HG03354 (cell line): Measurements from ENCODE around the gene AK8.

Experiments
- ATAC-seq: cut with Tn5 transposase; IDR thresholded peaks from one replicate; pipeline ENCODE4 v1.9.1; 2021; ENCODE audit warnings: mild to moderate bottlenecking; ENCODE audit not compliant: unreplicated experiment, poor library complexity, severe bottlenecking

The AK8 gene

DNA sequence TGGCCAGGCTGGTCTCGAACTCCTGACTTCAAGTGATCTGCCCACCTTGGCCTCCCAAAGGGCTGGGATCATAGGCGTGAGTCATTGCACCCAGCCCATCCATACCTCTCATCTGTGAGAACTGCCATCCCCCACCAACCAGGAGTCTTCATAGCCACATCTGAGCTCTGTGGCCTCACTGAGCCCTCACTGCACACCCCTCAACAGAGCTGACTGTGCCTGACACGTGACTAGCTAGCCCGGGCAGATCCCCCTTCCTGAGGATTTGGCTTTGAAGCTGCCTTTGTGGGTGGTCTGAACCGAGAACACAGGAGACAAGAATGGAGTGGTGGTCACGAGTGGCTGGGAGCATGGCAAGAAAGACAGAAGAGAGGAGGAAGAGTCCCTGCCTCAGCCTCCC lies 15.6 kb downstream of the AK8 start:
- no peak for ATAC-seq

DNA sequence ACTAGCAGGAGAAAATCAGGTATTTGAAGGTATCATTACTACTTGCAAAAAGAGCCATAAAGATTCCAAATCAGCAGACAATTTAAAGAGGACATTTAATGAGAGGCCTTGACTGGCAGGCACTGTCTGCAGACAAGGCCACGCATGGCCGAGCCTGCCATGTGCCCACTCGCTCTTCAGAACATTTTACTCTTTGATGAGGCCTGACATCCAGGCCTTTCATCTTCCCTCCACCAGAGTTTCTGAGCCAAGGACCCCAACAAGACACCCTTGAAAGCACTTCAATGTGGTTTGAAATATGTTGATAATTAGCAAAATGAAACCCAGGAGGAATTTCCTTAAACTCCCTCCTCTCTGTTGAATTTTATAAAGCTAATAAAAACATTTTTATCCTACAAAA lies 16.4 kb downstream of the AK8 start:
- no peak for ATAC-seq

DNA sequence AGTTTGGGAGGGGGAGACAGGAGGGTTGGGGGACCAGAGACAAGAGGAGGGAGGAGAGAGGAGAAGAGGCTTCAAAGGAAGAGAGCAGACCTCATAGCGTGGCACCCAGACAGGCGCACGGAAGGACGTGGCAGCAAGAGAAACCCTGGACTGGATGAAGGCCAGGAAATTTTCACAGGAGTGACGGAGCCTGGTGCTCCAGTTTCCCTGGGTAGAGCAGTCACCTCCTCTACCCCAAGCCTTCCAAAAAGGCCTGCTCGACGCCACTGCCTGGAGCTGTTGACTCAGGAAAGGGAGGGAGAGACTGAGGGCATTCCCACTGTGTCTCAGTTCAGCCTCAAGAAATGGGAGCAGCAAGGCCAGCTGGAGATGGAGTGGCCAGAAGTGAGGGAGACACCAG lies 19.3 kb downstream of the AK8 start:
- ATAC-seq = no peak

DNA sequence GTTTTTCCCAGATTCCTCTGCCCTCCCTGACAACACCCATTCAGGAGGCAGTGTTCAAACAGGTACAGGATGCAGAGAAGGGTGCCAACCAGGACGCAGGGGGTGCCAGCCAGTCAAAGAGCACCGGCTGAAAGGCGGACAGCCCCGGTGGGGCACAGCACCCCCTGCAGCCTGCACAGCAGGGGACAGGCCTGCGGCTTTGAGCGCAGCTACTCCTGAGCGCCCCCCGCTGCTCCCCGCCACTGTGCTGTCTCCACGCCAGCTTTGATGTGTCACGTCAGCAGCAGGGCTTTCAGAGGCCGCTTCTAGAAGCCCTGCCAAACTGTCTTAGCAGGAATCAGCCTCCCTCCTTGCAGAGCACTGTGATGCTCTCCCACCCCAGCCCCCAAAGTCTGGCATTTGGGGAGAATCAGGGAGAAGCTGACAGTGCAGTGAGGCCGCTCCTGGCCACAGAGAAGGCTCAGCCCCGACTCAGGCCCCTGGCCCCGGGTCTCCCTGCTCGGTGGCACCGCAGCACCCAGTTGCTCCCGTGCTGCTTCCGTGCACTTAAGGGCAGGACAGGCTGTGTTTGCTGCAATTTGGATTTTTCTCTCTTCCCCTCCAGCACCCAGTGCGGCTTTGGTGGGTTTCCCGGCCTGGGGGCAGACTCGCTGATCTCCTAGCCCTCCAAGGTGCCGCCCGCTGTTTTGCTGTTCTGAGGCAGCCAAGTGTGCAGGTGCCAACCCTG lies 20.3 kb downstream of the AK8 start:
- no peak for ATAC-seq

DNA sequence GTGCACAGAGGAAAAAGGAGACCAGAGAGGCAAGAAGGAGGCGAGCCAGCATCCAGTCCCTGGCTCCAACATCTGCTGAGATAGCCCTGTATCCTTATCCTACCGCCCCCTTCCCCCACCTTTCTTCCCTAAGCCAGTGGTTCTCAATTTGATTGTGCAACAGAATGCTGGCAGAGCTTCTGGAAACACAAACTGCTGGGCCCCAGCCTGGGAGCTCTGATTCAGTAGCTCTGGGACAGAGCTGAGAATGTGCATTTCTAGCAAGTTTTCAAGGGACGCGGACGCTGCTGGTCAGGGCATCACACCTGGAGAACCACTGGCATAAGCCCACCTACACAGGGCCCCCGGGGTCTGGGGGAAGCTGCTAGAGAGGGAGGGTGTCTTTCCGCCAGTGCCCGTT lies 21.1 kb downstream of the AK8 start:
- no peak for ATAC-seq

DNA sequence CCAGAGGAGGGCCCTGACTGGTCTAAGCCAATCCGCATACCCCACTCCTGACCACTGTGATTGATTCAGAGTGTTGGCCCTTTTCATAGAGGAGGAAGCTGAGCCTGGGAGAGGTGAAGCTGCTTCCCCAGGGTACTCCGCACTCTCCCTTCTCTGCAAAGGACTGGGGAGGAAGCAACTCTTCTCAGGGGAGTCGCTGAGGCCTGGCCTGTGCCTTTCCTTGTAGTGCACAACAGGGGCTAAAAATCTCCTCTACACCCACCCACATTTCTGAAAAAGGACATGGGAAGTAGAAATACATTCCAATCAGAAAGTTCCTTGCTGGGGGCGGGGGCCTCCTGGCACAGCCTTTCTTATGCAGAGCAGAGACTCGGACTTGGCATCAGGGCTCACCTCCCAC lies 22.2 kb downstream of the AK8 start:
- ATAC-seq = no peak

DNA sequence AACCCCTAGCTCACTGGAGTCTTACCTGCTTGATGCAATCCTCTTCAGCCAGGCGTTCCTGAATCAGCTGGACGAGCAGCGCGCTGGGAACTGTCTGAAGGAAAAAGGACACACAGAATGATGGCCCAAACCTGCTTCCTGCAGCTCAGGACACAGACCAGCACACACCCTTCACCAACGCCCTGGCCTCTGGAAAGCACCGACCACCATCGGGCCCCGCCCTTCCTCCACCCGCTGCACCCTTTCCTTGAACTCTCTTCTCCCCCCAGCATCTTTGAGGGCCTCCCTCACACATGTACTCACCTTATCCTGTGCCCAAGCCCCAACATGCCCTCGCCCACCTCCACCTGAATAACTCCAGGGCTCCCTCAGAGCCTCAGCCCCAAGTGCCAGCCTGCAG lies 23.3 kb downstream of the AK8 start:
- no peak for ATAC-seq

DNA sequence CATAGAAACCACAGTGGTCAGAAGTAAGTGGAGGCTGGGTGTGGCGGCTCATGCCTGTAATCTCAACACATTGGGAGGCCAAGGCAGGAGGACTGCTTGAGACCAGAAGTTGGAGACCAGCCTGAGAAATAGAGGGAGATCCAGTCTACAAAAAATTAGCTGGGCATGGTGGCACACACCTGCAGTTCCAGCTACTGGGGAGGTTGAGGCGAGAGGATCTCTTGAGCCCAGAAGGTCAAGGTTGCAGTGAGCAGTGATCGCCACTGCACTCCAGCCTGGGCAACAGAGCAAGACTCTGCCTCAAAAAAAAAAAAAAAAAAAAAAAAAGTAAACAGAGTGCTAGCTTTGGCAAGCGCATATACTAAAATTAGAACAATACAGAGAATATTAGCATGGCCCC lies 24.6 kb downstream of the AK8 start:
- ATAC-seq = no peak

DNA sequence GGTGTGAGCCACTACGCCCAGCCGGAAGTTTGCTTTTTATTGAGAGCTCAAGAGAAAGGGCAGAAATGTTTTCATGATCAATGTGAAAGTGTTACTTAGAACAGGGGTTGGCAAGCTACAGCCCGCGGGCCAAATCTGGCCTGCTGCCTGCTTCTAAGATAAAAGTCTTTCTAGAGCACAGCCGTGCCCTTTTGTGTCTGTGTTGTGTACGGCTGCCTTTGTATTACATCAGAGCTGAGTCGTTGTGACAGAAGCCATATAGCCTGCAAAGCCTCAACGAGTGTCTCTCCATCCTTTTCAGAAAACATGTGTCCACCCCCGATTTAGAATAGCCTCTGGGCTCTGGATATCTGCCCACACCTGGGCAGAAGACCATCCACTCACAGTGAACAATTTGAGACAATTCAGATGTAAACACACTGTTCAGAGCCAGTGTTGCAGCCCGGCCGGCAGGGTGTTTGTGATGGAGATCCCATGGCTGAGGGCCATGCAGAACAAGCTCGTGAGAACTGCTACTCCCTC lies 28.8 kb downstream of the AK8 start:
- ATAC-seq = no peak

DNA sequence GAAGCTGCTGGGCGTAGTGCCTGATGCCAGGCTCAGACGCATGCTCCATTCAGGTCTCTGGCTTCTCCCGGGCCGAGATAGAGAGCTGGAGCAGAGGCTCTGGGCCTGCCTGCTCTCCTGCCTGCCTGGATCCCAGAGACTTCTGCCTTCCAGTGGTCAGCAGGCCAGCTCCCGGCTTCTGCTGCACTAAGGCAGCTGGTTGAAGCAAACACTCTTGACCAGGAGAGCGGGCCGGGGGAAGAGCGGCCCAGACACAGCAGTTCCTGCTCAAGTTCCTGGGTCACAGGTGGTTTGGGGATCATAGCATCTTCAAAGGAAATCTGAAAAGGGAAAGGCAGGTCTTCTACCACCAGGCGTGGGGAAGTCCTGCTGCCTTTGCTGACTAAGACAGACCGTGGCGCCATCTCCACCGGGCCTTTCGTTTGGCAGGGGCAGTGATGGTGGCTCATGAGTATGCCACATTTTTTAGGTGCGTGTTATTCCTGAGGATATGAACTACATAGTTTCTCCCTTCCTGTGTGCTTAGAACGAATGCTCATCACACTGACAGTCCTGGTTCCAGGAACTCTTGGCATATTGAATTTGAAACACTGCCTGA lies 31.1 kb downstream of the AK8 start:
- ATAC-seq = no peak

DNA sequence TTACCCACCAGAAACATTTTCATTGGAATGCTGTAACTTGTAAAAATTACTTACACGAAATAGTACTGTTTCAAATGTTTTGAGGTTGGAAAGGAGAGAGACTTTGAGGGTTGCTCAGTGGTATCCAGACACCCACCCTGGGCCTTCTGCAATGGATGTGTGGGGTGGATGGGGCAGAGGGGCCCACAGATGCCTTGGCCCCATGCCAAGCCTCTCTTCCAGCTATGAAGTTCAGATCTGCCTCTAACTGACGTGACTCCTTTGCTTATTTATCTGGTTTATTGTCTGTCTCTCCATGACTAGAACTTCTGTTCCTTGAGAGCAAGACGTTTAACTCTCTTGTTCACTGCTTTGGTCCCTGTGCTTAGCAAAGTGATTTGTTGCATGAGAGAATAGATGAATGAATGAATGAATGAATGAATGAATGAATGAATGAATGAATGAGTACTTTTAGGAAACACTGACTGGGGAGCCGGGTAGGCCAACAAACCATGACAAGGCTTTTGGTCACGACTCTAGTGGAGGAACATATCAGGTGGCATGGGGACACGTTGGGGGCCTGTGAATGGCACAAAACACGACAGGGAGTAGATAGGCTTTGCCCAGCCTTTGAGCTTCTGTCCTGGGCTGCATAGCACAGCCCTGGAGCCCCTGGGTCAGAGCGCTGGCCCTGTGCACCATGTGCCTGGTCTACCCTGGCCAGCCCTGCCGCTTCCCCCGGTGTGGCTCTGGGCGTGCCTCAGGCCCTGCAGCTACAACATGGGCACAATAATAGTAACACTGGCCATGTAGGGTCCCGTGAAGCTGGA lies 31.8 kb downstream of the AK8 start:
- ATAC-seq = no peak

DNA sequence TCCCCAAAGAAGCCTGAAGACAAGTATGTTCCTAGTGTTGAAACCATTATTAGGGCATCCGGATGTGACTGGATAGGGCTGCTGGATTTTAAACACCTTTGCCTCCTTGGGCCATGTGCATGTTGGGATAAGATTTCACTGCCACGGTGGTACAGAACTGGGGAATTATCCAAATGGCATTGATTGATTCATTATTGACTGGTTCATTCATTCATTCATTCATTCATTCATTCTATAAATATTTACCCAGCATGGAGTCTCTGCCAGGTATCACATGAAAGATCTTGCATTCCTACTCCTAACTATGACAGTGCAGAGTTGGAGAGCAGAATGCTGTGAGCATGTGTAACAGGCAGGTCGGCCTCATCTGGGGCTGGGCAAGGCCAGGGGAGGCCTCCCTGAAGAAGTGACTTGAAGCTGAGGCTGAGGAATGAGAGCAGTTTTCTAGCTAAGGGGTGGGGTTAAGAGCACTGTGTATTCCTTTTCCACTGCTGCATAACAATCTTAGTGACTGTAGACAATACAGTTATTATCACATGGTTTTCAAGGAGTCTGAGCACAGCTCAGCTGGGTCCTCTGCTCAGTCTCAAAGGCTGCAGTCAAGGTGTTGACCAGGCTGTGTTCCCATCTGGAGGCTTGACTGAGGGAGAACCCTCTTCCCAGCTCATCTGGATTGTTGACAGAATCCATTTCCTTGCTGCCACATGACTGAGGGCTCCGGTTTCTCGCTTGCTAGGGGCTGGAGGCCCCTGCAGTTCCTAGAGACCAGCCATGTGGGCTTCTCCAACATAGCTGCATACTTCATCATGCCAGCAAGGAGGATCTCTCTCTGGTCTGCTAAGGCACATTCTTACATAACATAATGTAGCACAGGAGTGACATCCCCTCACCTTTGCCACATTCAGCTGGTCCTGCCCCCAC lies 35.7 kb downstream of the AK8 start:
- ATAC-seq = no peak

DNA sequence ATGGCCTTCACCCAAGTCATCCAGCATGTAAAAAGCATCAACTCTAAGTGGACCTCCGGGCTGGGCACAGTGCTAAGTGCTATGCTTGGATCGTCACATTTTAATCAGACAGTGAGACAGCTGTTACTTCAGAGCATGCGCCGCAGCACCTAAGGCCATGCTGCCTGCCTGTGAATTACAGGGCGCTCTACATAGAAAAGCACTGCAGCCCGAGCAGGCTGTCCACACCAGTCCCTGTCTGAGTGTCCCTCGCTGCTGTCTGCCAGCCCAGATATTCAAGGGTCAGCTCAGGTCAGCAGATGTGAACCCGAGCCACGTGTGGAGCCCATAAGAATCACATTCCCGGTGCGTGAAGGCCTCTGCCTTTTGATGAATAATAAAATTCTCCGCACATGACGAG lies 37.1 kb downstream of the AK8 start:
- ATAC-seq = no peak

DNA sequence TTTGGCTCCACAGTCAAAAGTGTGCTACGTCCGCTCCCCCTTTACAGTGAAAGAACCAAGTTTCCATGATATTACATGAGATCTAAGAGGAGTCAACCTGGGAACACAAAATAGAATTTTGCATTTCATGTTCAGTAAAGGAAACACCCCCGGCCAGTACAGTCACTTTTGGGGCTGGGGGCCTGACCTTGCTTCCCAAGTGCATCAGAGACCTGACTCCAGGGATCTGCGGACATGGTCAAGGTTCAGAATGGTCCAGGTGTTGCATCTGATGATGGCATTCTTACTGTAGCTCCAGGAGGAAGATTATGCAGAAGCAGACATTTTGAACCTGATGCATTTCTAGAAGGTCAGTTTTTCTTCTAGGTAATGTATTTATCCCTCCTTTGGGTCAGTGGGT lies 39.8 kb downstream of the AK8 start:
- ATAC-seq = no peak

DNA sequence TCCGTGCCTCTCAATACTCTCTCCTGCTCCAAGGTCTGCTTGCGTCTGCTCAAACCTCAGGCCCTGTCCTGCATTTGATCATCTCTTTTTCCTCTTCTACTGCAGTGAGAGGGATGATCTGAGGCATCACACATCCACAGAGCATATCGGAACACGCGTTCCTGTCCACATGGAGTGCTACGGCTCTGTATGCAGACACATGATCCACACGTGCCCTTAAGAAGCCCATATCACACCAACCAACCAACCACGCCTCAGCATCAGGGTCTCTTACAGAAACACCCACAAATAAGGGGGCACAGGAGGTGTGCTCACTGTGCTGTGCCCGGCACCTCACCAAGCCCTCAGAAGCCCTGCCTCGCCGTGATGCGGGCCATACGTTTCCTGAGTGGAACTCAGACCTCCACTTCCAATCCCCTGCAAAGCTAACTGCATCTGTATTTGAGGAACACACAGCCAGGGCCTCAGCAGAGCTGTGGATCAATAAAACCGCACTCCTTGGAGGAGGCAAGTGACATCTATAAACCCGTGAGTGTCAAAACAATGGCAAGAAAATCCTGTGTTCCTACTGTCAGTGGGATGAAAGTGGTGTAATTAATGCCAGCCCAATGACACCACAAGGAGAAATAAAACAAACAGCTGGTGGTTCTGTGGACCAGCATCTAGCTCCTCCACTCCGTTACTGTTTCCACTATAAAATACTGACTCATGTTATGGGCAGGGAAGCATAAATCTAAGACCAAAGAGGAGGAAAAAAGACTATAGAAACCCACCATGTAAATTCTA lies 40.4 kb downstream of the AK8 start:
- no peak for ATAC-seq

DNA sequence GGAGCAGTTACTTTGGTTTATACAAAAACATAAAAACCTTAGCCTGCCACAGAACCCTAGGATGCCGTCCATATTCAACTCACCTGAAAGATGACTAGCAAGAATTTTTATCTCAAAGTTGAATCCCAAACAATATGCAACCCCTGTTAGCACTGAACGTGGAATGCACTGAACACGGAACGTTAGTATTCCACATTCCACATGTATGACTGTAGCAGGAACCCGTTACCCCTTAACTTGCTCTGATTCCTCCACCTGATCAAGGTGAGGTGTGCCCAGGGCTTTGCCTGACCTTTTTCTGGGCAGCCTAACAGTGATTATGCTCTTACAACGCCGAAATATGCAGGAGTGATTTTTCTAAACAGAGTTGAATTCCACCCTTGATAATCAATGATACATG lies 43.7 kb downstream of the AK8 start:
- ATAC-seq = no peak

DNA sequence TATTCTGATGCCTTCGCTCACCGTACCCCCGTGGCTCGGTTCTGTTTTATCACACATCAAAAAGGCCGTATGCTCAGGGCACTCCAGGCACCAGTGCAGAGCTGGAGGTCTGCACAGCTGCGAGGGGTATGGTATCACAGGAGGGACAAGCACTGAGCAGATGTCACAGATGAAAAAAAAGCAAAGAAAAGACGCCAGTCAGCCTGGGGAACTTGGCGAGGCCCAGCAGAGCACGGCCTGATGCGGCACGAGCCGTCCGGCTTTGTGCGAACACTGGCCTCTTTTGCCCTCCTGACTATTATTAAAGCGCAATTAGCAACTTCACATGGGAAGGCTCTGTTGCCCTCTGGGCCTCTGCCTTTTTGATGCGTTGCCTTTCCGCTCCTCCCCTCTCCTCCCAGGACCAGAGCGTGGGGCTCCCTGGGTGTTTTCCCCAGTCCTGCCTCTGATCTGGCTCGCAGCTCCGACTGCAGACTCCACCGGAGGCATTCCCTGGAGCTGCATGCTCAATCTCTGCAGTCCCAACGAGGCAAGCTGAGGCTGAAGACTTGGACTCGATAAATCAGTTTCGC lies 44.4 kb downstream of the AK8 start:
- no peak for ATAC-seq

DNA sequence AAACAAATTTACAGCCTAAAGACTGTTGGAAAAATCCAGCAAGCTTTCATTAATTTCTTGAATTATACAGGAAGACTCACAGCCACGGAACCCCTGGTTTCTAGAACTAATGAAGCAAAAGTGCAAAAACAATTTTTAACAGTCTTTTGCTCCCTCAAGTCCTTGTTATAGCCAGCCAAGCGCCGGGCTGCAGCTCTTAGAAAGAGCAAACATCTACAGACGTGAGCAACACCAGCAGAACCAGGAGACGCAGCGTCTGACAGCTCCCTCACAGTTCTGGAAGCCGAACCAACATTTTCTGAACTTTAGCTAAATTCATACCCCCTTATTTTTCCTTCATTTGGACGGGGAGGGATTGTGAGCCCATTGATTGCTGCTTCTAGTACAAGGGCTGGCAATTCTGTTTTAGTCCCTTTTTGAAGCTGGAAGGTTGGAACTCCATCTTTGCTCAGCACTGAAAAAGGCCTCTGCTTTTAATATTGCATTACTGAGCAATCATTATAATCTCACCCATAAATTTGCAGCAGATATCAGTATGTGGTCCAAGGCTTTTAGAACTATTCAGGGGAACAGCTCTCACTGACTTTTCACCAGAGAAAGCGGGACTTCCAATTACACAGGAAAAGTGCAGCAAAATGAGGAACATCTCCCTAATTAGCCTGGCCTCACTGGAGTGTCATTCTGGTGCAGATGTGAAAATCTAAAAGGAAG lies 45.8 kb downstream of the AK8 start:
- no peak for ATAC-seq
